NCI-H524 (cell line): Measurements from ENCODE around the gene COPG1.
A peak's percentile ranks its signal among the peaks of the same experiment; 100 is the strongest.
"Not testable (repeated sequence)": the region's sequence is repeated elsewhere in the genome, so short reads cannot be mapped to it uniquely, and the experiment has no call there.

Source experiments
- DNase-seq, 2 experiments: peaks; one replicate each; lab custom pipeline; 2025; lab: John Stamatoyannopoulos, UW

Gene COPG1

GRCh38 chr3:129245141-129245540 is 4.3 kb upstream of the COPG1 start:
- no peak for DNase-seq

- DNase-seq = peak; percentile 87 to 91
Observed at GRCh38 chr3:129245641-129246306, 3.6 kb upstream of the COPG1 start.

- DNase-seq = no peak
Observed at GRCh38 chr3:129246636-129247035, 2.8 kb upstream of the COPG1 start.

GRCh38 chr3:129248286-129248979 is 973 bp upstream of the COPG1 start:
- no peak for DNase-seq

GRCh38 chr3:129252748-129253147 is 3.3 kb downstream of the COPG1 start:
- DNase-seq = no peak

GRCh38 chr3:129254536-129255230 is 5.3 kb downstream of the COPG1 start:
- no peak for DNase-seq

GRCh38 chr3:129256270-129256669 is 6.9 kb downstream of the COPG1 start:
- no peak for DNase-seq

GRCh38 chr3:129257609-129258008 is 8.2 kb downstream of the COPG1 start:
- DNase-seq = no peak

GRCh38 chr3:129259612-129260477 is 10.4 kb downstream of the COPG1 start:
- no peak for DNase-seq

- no peak for DNase-seq
Observed at GRCh38 chr3:129260606-129261005, 11.2 kb downstream of the COPG1 start.

GRCh38 chr3:129261894-129262293 is 12.5 kb downstream of the COPG1 start:
- DNase-seq = no peak

- no peak for DNase-seq
Observed at GRCh38 chr3:129263161-129263910, 13.9 kb downstream of the COPG1 start.

GRCh38 chr3:129264994-129265393 is 15.6 kb downstream of the COPG1 start:
- not testable (repeated sequence) for DNase-seq

- no peak for DNase-seq
Observed at GRCh38 chr3:129266651-129267050, 17.2 kb downstream of the COPG1 start.

- no peak for DNase-seq
Observed at GRCh38 chr3:129268396-129268795, 19.0 kb downstream of the COPG1 start.

GRCh38 chr3:129271674-129272073 is 22.3 kb downstream of the COPG1 start:
- no peak for DNase-seq

- DNase-seq = no peak
Observed at GRCh38 chr3:129276385-129276784, 27.0 kb downstream of the COPG1 start.

GRCh38 chr3:129277829-129278271 is 28.4 kb downstream of the COPG1 start:
- peak in 1 of 2 experiments; percentile 32 for DNase-seq

GRCh38 chr3:129278439-129278965 is 29.1 kb downstream of the COPG1 start, which contains the start of gene HMCES:
Gene HMCES, plus strand, starts transcription at chr3:129278870. Its CDS starts 863 bp downstream, at chr3:129279733.
- peak; percentile 84 to 87 for DNase-seq

- DNase-seq = peak; percentile 38 to 58
Observed at GRCh38 chr3:129278966-129279906, 29.8 kb downstream of the COPG1 start.
